ENCODE results near the gene MYH10.
"Not testable (repeated sequence)": the region's sequence is repeated elsewhere in the genome, so short reads cannot be mapped to it uniquely, and the experiment has no call there.

MYH10 gene

DNA sequence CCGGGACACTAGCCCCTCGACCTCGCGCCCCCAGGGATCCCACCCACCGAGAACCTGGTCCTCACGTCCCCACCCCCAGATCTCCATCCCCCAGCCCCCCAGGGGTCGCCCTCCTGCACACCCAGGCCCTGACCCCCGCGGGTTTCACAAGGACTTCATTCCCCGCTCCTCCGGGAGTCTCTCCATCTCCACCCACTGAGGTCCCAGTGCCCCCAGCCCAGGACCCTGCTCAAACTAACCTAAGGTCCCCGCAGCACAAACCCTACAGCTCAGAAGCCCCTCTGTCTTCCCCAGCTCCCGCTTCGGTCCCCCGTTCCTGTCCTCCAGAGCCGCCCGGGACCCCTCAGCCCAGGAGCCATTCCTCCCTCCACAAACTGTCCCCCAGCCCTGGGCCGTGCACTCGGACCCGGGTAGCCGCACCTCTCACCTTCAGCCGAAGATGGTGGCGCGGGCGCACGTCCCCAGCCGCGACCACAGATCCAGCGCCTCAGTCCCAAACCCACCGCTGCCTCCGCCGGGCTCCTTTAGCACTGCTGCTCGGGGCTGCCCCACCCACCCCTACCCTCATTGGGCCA, at the start of gene MYH10:
MYH10 (minus strand) TSS at position 499 of the 575 bp plus-strand sequence. CDS start 7,479 bp downstream, outside the sequence.
- peak in 1 of 2 donors; percentile 2 for DNase-seq

DNA sequence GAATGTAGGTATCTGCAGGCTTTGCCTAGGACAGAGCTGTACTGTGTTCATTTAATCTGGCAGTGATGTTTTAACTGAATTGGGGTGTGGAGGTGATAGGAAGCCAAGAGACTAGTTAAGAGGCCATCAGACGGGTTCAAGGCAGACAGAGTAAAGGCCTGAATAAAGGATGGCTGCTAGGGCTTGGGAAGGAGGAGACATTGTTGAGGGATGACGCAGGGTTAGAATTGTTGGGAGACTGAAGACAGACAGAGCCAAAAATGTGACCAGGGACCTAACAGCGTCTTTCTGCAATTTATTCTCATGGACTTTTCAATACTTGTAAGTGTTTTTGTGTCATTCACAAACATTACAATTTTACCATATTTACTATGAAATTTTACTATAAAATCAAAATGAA, 48.6 kb upstream of the MYH10 start:
- DNase-seq, result no peak

DNA sequence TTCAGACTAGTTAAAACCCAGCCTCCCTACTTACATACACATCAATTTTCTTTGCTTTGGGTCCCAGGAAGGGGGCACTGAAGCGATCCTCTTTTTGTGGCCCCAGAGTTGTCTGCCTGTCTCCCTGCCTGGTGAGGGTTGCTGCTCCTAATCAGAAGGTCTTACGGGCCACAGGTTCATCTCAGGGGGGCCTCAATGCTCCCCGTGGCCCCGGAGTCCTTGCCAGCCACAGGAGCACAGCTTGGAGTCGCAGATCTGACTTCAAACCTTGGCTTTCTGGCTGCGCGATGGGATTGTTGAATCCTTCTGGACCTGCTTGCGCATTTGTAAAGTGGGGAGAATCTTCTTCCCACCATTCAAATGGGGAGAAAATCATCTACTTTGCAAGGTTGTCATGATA, 44.8 kb upstream of the MYH10 start:
- no peak for DNase-seq

DNA sequence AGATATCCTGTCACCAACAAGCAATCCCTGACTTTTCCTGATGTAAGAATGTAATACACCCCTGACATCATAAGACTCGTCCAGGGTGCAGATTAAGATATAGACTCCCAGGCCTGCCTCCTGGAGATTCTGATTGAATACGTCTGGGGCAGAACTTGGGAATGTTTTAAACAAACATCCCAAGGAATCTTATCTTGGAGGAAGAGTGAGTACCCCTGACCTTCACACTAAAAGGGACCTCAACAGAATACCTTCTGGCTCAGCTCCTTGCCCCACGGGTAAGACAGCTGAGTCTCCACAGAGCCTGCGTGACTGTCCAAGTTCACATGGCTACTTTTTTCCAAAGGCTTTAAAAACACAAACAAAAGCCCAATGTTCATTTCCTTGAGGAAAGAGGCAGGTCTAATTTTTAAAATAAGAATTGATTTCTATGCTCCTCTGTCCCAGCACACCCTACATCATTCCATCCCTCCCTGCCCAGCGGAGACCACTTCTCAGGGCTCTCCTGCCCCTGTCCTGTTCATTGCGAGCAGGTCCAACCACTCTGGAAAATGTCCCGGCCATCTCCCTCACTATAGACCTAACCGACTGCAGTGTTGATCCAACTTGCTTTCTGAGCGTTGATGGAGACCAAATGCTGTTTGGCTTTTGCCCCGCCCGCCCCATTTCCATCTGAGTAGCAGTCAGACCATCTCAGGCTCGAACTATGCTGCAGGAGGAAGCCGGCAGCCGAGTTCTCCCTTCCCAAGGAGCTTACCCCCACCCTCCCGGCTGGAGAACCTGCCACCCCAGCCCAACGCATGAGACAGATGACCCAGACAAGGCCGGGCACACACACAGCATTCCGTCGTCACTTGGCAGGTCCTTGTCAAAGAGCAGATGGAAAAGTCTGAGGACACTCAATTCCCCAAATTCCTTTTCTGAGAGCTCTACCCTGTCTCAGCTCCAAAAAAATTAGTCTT, 44.1 kb upstream of the MYH10 start:
- DNase-seq, result no peak

DNA sequence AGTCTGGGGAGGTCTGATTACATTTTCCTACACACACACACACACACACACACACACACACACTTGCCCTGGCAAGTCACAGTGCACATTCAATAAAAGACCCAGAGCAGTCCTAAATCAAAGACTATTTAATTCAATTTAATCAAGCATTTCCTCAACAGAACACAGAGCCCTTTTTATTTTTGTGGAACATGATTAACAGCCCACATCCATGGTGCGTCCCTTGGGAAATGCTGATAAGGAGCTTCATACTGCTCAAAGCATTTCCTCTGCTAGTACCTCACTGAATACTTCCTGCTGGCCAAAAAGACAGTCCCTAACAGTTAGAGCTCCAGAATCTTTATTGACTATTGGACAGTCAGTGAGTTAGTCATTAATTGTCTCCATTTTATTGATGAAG, 43.1 kb upstream of the MYH10 start:
- DNase-seq, result no peak

DNA sequence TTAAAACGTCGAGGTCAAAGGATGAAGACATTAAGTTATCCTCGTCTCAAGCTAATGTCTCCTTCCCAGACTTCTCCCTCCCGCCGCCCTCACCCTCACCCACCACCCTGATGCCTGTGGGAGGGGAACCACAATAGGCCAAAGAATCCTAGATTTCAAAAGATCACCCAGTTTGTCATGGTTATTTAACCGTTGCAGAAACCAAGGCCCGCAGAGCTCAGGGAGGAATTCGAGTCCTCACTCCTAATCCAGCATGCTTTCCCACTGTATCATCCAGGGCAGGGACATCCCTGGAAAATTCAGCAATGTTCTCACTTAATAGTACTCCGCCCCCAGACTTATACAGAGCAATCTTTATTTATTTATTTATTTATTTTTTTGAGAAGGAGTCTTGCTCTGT, 41.8 kb upstream of the MYH10 start:
- no peak for DNase-seq

DNA sequence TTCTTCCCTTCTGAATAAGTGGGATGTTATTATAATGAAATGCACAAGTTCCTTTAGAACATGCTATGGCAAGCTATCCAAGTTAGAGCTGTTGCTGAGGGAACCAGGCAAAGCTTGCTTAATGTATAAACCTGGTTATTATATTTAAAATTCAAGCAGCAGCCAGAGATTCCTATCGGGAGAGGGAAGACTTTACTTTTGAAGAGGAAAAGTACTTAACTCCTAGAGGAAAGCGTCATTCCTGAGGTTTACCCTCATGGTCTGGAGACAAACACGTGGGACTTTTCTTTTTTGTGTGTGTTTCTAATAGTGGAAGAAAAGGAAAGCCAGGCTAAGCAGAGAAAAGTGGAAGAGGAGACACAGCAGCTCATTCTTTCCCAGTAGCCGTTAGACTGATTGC, 39.9 kb upstream of the MYH10 start:
- no peak for DNase-seq

DNA sequence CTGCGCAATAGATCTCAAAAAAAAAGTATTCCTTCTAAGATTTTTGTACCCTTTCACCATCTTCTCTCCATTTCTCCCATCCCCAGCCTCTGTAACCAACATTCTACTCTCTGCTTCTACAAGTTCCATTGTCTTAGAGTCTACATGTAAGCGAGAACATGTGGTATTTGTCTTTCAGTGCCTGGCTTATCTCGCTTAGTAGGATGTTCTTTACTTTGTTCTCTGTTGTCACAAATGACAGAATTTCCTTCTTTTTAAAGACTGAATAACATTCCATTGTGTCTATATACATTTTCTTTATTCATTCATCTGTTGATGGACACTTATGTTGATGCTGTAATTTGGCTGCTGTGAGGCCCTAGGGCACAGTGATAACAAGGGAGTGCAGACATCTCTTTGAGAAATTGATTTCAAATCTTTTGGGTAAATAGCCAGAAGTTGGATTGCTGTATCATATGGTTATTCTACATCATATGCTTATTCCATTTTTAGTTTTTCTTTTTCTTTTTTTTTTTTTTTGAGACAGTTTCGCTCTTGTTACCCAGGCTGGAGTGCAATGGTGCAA, 37.7 kb upstream of the MYH10 start:
- no peak for DNase-seq

DNA sequence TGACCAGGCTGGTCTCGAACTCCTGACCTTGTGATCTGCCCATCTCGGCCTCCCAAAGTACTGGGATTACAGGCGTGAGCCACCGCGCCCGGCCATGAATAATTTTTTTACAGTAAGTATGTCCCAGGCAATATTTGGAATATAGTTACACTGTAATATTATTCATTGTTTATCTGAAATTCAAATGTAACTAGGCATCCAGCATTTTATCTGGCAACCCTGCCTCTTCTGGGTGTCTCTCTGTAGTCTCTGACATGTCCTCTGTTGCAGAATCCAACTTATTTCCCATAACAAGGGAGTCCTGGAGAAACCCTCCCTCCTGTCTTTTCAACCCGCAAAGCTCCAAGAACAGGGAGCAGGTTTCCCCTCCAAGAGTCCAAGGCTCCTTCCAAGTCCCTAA, 36.9 kb upstream of the MYH10 start:
- no peak for DNase-seq

DNA sequence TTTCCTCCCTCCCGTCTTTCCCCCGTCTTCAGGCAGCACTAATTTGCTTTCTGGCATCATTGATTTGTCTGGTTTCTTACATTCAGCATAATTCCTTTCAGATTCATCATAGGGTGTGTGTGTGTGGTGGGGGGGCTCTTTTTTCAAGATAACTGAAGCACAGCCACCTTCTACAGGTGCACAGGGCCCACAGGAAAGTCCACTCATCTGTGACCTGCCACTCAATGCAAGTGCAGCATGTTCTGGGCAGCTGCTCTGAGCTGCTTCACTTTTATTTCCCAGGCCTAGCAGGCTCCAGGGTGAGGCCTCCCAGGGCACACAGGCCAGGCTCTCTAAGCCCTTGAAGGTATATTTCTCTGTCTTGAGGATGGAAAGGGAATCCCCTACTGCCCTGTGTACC, 35.2 kb upstream of the MYH10 start:
- DNase-seq, result no peak

DNA sequence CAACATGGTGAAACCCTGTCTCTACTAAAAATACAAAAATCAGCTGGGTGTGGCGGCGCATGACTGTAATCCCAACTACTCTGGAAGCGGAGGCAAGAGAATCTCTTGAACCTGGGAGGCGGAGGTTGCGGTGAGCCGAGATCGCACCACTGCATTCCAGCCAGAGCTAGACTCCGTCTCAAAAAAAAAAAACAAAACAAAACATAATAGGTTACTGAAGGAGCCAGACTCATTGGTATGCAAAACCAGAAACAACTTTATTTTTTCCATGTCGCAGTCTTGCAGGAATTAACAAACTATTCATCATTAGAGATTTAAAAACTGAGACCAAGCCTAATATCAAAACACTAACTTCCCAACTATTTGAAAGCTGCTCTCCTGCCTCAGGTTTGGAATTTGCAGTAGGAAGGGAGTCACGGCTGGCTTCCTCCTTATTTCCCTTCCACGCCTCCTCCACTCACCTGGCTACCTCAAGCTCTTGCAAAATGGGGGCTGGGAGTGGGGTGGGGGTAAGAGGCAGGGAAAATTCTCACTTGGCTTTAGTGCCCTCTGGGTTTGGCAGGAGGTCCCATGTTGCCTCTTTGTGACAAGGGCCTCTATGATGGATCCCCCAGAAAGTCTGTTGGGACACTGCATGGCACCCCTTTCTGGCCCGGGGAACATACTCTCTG, 34.1 kb upstream of the MYH10 start:
- no peak for DNase-seq

DNA sequence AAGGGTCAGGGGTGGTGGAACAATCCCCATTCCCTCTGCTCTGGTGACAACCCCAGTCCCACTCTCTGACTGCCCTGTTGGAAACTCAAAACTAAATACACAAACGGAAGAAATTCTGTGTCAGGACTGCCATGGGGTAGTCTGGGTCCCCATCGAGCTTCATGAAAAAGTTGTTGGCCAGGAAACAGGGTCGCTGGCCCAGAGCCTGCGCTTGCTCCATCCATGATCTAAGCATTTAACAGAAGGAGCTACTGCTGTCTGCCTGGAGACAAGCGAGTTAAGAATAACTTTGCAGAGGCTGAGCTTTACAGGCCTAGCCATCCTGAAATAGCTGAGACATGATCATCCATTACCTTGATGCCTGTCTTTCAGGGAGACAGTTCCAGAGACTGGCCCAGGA, 32.4 kb upstream of the MYH10 start:
- DNase-seq, result no peak

DNA sequence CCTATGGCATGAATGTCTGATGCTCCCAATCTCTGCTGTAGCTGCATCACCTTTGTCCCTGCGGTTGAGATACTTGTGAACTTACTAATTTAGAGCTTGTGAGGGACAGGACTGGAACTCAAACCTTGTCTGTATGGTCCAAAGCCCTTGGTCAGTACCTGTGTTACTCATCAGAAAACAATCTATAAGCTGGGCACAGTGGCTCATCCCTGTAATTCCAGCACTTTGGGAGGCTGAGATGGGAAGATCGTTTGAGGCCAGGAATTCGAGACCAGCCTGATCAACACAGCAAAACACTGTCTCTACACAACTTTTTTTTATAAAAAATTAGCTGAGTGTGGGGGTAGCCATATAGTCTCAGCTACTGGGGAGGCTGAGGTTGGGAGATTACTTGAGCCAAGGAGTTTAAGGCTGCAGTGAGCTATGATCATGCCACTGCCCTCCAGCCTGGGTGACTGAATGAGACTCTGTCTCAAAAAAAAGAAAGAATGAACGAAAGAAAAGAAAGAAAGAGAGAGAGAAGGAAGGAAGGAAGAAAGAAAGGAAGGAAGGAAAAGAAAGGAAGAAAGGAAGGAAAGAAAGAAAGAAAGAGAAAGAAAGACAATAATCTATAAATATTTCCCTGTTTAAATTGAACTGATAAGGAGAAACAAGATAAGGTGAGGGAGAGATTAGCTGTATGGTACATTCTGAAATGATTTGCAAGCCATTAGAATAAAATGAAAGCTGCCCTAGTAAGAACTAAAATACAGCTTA, 31.7 kb upstream of the MYH10 start:
- DNase-seq, result no peak

DNA sequence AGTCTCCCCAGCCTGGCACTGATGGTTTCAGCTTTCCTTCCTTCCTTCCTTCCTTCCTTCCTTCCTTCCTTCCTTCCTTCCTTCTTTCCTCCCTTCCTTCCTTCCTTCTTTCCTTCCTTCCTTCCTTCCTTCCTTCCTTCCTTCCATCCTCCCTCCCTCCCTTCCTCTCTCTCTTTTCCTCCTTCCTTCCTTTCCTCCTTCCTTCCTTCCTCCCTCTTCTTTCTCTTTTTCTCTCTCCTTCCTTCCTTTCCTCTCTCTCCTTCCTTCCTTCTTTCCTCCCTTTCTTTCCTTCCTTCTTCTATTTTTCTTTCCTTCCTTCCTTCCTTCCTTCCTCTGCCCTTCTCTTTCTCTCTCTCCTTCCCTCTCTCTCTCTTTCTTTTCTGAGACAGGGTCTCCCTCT, 30.2 kb upstream of the MYH10 start:
- DNase-seq, result not testable (repeated sequence)

DNA sequence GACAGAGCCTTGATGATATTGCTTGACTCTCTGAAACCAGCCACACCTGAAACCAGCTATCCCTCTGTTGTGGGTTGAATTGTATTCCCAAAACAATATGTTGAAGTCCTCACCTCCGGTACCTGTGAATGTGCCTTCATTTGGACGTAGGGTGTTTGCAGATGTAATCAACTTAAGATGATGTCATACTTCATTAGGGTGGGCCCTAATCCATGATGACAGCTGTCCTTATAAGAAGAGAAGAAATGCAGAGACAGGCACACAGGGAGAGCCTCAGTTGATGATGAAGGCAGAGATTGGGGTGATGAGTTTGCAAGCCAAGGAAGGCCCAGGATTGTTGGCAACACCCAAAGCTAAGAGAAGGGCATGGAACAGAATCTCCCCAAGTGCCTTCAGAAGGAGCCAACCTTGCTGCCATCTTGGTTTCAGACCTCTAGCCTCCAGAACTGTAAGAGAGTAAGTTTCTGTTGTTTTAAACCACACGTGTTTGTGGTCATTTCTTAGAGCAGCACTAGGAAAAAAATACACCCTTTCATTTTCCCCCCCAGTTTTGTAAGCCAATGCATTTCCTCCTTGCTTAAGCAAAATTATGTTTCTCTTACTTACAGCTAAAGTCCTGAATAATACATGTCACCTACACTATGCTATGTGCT, 29.4 kb upstream of the MYH10 start:
- no peak for DNase-seq

DNA sequence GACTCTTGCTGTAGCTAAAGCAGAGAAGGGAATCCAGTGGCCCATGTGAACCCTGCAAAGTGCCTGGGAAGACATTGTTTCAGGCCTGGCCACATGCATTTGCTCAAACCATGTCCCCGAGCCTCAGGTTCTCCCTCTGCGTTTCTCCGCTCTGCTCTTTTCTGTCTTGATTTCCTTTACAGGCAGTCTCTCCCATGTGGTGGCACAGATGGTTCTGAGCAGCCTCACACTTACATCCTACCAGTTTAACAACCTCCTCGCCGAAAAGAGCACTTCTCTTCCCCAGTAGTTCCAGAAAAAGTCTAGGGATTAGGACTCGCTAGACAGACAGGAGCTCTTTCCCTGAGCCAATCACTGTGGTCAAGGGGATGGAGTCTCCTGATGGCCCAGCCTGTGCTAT, 28.3 kb upstream of the MYH10 start:
- no peak for DNase-seq

DNA sequence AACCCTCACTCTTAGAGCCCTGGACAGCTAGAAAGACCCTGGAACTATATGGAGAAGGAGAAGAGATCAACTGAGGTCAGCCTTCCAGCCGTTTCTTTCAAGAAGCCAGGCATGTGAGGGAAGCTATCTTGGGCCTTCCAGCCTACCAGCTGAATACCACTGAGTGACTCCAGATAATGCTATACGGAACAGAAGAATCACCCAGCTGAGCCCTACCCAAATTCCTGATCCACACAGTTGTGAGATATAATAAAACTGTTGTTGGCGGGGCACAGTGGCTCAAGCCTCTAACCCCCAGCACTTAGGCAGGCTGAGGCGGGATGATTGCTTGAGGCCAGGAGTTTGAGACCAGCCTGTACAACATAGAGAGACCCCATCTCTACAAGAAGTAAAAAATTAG, 26.2 kb upstream of the MYH10 start:
- DNase-seq, result no peak

DNA sequence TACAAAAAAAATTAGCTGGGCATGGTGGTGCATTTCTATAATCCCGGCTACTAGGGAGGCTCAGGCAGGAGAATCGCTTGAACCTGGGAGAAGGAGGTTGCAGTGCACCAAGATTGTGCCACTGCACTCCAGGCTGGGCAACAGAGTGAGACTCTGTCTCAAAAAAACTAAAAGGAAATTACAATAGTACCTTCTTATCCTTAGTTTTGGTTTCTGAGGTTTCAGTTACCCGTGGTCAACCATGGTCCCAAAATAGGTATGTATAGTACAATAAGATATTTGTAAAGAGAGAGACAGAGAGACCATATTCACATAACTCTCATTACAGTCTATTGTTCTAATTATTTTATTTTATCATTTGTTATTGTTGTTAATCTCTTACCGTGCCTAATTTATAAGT, 24.3 kb upstream of the MYH10 start:
- no peak for DNase-seq

DNA sequence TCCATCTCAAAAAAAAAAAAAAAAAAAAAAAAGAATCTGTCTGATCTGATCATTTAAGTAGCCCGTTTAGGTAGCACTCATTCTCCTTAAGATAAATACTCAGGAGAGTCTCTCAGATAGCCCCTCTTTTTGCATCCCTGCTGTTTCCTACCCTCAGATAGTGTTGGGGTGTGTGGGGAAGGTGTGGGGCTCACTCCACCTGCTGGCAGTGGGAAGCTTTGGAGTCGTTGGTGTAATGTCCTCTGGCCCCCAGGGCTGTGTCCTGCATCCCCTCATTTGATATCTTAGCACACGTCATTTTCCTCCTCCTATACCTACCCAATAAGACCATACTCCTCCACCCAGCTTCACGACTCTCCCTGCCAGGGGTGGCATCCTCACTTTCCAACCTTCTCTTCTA, 20.5 kb upstream of the MYH10 start:
- DNase-seq, result no peak

DNA sequence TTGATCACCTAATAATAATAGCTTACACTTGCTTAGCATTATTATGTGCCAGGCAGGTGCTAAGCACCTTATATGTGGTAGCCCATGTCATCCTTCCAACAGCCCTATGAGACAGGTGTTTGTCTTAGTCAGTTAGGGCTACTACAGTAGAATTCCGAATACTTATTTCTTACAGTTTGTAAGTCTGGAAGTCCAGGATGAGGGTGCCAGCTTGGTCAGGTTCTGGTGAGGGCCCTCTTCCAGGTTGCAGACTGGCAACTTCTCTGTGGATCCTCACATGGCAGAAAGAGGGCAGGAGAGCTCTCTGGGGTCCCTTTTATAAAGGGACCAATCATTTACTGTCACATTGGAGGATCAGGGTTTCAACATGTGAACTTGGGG, 19.6 kb upstream of the MYH10 start:
- no peak for DNase-seq

DNA sequence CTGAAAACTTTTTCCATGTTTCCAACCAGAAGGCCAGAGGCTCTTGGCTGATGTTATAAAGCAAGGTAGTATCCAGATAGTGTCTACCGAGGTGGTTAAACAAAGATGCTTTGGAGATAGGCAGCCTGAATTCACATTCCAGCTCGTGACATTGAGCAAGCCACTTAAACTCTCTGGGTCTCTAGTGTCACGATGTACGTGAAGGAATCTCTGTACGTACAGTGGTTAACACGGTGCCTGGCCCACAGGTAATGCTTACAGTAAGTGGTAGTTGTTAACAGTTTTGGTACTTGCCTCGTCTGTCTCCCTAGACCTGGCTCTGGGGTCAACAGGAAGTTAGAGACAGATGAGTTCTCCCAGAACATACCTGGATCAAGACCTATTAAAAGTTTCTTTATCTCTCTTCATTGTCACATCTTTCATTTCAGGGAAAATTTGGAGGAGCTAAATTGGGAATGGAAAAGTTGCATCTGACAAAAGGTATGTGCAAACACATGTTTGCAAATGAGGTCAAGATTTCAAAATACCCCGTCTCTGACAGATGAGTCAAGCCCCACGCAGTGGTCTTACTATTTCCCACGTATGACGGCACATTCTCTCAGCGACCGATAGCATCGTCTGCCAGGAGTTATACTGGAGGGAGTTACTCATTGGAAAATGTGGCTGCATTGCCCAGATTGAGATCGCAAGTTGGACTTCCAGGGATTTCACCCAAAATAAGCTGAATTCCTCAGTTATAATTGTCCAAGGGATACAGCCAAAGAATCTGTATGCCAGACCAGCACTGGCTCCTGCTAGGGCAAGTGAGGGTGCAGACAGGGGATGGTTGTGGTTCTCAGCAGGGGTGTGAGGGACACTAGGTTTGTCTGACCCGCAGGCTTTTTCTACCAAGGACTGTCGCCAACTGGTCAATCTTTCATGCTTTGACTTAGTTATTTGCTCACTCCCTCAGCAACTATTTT, 18.9 kb upstream of the MYH10 start:
- no peak for DNase-seq

Data from activated CD4-positive, alpha-beta T cell treated with anti-CD3 and anti-CD28 coated beads for 4 hours (primary cell).